Measurements from ENCODE around the gene APMAP.

APMAP gene

GRCh38 chr20:25024171-25024570 is 31.6 kb upstream of the APMAP start:
- no peak for DNase-seq

DNA sequence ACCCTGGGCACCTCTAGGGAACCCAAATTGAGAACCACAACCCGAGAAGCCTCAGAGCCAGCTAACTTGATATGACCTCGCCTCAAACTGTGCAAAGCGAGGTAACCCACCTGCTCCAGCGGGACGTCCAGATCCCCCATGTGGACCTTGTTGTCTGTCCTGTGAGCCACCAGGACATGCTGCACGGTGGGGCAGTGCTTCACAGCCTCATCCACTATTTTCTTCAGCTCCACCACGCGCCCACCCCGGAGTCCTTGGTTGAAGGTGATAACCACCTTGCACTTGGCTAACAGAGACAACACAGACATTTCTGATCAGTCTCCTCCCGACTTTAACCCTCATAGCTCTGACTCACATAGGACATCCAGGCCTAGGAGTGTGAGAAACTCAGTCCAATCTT is 30.8 kb upstream of the APMAP start:
- no peak for DNase-seq

- DNase-seq, result no peak
Measured at GRCh38 chr20:25022680-25023079, 30.1 kb upstream of the APMAP start.

GRCh38 chr20:25021336-25021735 is 28.8 kb upstream of the APMAP start:
- no peak for DNase-seq

DNA sequence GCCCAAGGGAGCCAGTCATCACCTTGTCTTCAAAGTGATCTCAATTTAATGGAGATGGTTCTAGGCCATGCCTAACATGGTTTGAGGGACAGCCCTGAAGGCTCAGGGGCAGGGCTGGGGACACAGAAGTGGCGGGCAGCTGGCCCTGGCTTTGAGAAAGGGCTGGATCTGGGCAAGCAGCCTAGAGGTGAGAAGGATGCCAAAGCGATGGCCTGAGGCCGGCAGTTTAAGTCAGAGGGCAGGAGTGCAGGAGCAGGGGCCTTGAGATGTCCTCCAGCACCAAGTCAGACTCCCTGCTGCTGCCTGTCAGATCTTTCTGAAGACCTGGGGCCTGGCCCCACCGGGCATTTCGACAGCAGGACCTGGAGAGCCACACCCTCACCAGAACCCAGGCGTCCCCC is 28.4 kb upstream of the APMAP start:
- no peak for DNase-seq

GRCh38 chr20:25020345-25020744 is 27.8 kb upstream of the APMAP start:
- no peak for DNase-seq

DNA sequence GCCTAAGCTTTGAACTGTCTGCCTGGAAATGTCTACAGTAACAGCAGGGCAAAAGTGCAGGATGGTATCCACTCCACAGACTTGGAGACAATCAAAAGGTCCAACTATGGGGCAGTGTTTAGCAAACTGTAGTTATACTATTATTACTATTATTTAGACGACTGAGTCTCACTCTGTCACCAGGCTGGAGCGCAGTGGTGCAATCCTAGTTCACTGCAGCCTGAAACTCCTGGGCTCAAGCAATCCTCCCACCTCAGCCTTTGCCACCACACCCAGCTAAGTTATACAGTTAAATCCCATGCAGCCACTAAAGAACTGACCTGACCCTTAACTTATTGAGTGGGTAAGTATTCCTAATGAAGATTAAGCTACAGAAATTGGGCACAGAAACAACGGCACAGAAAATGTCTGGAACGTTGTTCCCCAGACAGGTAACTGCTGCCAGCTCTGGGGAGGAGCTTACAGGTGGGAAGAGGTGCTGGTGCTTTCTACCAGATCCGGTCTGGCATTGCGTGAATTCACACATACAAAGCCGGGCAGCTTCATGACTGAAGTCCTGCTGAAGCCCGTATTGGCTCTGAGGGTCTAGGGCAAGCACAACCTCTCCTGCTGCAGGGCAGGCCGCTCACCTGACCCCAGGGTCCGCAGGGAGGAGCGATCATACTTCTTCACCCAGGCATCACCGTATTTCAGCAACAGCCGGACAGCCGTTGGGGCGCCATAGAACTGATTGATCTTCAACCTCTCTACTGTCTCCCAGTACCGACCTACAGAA is 27.0 kb upstream of the APMAP start:
- DNase-seq, result no peak

DNA sequence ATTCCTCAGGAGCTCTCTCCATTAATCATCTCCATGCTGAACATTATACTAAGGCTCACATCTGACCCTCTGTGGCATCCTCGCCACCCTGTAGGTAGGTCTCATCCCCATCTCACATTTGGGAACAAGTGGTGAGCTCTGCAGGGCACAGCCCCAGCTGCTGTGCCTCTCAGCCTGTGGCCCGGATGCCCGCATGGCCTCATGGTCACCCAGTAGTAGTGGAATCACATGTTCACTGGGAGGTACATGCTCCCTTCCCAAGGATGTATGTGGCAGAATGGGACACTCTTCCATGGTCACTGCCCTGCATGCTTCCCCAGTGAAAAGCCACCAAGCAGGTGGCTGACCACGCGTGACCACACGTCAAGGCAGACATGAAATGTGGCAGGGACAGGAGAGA is 26.3 kb upstream of the APMAP start:
- DNase-seq, result no peak

DNA sequence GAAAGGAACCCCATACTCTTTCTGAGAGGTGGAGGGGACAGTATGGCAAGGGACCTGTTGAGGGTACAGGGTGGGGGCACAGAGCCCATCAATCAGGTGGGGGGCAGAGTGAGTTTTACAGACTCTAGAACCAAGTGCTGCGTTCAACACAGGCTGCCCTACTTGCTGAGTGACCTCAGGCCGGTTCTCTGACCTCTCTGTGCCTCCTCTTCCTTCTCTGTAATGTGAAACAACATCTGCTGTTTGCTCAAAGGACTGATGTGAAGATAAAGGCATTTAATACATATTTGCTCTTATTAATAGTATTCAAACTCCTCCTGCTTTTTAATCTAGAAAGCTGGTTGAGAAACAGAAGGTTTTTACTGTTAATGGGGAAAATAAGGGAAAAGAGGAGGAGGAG is 25.9 kb upstream of the APMAP start:
- DNase-seq, result no peak

- DNase-seq, result peak; percentile 76
Measured at GRCh38 chr20:25017257-25017803, 24.8 kb upstream of the APMAP start.

GRCh38 chr20:25016471-25016870 is 23.9 kb upstream of the APMAP start:
- DNase-seq, result no peak

GRCh38 chr20:25015986-25016385 is 23.4 kb upstream of the APMAP start:
- no peak for DNase-seq

- DNase-seq, result no peak
Measured at GRCh38 chr20:25014816-25015215, 22.3 kb upstream of the APMAP start.

- DNase-seq, result no peak
Measured at GRCh38 chr20:25013478-25014380, 21.2 kb upstream of the APMAP start.

DNA sequence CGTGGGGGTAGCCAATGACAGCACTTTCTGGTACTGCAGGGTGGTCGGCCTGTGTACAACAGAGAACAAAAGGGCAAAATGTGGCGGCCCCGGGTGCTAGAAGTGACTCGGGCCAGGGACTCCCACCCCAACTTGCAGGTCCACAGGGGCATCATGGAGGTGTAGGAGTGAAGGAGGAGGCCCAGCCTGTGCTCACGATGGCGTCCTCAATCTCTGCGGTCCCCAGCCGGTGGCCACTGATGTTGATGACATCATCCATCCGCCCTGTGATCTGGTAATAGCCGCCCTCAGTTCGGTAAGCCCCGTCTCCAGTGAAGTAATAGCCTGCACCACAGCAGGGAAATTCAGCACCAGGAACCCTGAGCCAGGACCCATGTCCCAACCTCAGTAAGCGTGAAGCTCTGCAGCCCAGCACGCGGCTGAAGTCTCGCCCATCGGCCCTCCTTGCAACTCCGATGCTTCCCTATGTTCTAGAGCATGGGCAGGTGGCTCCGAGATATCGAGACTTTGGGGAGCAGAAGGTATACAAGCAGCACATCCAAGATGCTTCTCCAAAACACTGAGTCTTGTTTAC is 20.2 kb upstream of the APMAP start:
- no peak for DNase-seq

DNA sequence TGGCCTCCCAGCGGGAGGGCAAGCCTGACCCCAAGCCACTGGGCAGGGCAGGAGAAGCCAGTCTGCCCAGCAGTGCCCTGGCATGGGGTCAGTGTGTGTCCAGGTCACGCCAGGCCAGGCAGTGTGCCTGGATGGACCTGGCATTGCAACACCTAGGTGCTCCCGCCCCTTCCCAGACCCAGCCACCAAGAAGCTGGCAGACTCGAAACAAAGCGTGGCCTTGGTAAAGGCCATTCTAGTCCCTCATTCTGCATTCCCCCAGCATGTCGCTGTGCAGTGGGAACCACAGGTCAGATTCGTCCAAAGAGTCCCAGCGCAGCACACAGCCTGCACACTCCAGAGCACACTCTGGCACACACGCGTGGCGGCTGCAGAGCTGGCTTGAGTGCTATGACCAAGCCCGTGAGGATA is 19.3 kb upstream of the APMAP start:
- no peak for DNase-seq

- DNase-seq, result no peak
Measured at GRCh38 chr20:25011261-25011660, 18.7 kb upstream of the APMAP start.

DNA sequence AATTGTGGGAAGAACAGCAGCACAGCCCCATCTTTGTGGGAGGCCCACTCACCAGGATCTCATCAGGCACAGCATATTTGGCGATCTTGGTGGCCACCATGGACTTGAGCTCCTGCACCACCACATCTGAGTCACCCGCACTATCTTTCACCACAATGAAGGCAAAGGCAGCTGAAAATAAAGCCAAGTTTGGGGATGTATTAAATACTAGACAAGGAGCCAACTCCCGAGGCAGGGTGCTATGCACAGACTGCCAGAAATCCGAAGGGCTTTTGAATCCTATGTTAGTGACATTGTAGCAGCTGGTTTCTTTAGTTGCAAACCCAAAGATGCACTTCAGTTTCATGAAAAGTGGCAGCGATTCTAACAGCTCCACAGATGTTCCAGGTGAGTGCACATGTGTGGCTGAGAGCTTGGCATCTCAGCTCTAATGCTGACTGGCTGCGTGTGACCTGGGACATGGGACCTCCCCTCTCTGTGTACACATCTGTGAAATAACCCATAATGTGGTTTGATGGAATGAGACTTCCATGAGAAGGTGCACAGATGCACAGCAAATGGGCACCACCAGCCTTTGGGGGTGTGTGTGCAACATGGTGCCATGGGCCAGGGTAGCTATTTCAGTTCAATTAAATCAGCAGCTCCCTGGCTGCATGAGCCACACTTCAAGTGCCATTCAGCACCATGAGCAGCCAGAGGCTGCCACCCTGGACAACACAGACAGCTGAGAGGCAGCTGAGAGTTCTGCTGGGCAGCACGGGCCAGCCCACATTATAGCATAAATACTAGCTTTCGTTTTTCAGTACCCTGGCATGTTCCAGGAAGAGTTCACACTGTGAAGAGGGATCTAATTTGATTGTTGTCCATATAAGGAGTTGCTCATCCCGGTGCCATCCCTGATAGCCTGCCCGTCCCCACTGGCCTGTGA is 16.9 kb upstream of the APMAP start:
- peak; percentile 91 for DNase-seq

DNA sequence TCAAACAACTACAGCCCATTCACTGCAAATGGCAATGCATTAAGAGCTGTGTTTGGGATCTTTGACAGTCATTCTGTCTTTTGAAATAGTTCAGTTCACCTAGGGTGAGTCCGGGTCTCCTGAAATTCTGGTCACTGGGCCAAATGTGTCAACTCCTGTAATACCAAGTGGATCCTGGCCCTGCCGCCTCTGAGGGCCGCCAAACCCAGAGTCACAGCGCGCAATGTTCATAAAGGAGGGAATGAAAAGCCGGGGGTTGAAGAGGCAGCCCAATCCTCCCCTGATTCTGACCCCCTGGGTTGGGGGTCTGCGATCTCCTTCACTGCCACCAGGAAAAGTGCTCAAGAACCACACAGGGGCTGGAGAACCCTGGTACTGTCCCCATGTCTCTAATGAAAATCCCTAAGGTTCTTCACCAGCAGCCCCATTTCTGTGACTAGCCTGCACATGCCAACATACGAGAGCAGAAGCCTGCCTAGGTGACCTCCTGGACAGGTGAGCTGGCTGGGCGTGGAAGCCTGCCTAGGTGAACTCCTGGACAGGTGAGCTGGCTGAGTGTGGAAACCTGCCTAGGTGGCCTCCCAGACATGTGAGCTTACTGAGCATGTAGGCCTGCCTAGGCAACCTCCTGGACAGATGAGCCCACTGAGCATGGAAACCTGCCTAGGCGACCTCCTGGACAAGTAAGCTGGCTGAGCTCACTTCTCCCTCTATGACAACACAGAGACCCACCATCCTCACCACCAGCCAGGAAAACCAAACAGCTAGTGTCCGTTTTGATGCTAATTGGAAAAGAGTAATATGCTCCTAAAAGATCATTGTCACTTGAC is 16.1 kb upstream of the APMAP start:
- DNase-seq, result no peak

DNA sequence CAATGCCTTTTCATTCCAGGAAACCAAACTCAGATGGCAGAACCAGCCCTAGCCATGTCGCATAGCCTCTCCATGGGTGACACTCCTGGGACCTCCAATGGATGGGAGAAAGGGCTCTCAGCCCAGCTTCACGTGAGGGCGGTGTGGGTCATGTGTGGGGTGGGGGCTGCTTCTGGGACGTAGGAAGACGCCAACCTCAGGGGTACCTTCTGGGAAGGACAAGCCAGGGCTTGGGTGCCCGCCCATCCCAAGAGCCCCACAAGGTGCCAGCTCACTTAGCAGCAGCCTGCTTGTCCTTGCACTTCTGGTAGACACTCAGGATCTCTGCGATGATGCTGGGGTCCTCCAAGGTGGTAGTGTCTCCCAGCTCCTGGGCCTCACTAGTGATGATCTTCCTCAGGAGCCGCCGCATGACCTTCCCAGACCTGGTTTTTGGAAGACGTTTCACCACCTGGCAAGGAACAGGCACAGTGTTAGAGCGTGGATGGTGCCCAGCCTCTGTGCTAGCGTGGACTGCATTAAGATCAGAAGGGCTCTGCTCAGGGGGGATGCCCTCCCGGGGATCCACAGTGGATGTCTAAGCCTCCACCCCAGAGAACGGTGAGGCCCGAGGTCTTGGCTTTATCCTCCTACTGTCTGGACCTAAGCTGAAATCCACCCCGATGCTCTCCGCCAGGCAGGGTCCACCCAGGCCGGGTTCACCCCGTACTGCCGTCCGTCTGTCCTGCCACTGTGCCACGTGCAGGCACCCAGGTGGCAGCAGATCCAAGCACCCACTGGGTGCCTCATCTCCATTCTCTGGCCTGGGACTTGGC is 15.1 kb upstream of the APMAP start:
- no peak for DNase-seq

Data from NCI-H2029 treated with DMSO at 0.1 percent for 48 hours (cell line).